ENCODE measurements around the gene CMC2.

The CMC2 gene

DNA sequence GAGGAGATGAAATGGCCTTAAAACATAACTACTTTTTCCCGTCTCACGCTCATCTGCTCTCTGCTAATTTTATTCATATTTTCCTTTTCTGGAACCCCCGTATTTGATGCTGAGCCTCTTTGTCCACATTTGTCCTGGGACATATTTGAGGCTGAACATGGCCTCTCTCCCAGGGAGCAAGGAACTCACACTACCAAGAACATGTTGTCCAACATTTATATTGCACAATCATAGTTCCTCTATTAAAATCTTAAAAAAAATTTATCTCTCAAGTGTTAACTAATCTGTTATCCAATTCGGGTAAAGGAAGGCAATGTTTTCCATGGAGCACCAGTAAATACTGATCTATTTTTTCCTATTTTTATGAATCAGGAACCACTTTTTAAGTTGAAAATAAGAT is 60.2 kb downstream of the CMC2 start:
- Mint-ChIP-seq H3K36me3 (peaks cover 4% of the 10 kb centered on the region), H3K27me3 (peaks cover 17% of the 10 kb centered on the region), H3K27ac (no peak overlapping the region), H3K4me1 (no peaks in the 10 kb centered on the region), H3K9me3 (peaks cover 6% of the 10 kb centered on the region), H3K4me3 (no peak overlapping the region)
- ATAC-seq (ENCODE audit: low read depth) (no peak), DNase-seq (ENCODE audit: low spot score in 2 of 2) (no peak)

DNA sequence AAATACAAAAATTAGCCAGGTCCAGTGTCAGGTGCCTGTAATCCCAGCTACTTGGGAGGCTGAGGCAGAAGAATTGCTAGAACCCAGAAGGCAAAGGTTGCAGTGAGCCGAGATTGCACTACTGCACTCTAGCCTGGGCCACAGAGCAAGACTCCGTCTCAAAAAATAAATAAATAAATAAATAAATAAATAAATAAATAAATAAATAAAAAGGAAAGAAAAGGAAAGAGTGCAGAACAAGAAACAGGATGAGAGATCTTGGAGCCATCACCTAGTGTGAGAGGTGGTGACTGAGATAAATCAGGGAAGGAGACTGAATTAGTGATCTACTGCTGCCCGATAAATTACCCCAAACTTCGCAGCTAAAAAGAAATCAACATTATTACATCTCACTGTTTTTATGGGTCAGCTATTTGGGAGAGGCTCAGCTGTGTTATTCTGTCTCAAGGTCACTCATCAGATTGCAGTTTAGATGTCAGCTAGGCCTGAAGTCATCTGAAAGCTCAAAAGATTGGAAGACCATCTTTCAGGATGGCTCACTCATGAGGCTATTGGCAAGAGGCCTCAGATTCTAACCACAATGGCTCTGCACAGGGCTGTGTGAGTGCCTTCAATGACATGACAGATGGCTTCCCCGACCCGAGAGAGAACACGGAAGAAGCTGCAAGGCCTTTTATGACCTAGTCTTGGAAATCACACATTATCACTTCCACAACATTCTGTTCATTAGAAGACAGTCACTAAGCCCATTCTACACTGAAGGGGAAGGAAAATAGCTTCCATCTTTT is 66.4 kb downstream of the CMC2 start:
- Mint-ChIP-seq H3K4me1 (no peaks in the 10 kb centered on the region), H3K27me3 (peaks cover 8% of the 10 kb centered on the region), H3K9me3 (peaks cover 6% of the 10 kb centered on the region), H3K27ac (no peak overlapping the region), H3K4me3 (no peak overlapping the region), H3K36me3 (peaks cover 2% of the 10 kb centered on the region)
- DNase-seq (ENCODE audit: low spot score in 2 of 2), result no peak
- ATAC-seq (ENCODE audit: low read depth), result no peak

DNA sequence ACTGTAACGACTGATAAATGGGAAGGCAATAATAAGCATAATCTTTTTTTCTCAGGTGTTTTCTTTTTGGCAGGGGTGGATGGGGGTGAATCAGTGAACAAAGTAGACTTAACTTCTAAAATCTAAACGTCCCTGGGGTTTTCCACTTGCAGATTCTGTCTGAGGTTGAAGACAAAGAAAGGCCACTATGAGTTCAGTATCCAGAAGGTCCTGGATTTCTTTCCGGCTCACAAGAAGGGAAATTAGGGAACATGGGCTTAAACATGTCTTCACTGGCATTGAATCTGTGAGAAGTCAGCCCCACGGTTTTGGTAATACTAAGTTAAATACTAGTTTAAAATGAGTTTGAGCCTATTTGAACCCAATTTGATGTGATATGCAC is 67.8 kb downstream of the CMC2 start:
- DNase-seq (ENCODE audit: low spot score in 2 of 2), result no peak
- Mint-ChIP-seq H3K9me3 (peaks cover 6% of the 10 kb centered on the region), H3K27ac (no peak overlapping the region), H3K27me3 (peaks cover 20% of the 10 kb centered on the region), H3K4me1 (no peaks in the 10 kb centered on the region), H3K36me3 (peaks cover 2% of the 10 kb centered on the region), H3K4me3 (no peak overlapping the region)
- no peak for ATAC-seq (ENCODE audit: low read depth)

DNA sequence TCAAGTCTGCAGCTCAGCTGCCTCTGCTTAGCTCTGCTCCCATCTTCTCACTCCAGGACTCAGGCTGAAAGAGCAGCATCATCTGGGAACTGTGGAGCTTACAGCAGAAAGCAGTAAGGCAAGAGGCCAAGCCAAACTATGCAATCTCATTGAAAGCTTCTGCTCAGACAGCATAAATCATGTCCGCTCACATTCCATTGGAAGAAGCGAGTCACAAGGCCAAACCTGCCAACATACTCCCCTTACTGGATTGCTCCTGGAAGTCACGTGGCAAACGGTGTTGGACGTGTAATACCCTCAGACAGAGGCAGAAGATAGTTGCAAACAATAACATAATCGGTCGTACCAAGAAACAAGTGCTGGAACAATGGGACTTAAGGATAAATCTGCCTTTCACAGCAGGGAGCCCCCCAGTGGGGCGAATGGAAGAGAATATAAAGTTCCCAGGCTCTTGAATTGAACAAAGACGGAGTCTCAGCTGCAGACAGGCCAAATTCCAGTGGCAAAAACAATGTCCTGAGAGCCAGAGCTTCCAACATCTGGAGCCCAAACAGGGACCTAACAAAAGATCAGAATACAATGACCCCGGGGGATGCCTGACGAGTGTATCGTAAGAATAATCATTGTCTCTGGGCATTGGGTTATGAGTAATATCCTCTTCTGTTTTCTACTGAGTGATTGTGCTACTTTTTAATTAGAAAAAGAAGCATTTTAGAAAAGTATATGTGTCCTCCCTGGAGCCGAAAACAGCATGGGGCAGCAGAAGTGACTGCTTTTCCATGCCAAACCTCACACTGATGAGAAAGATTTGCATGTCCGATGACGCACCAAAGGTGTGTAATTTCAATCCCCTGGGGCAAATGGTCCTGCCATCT is 68.4 kb downstream of the CMC2 start:
- no peaks in the 10 kb centered on the region for H3K36me3 Mint-ChIP-seq
- no peak overlapping the region for H3K27ac Mint-ChIP-seq
- DNase-seq (ENCODE audit: low spot score in 2 of 2), result no peak
- H3K9me3 Mint-ChIP-seq, result peaks cover 3% of the 10 kb centered on the region
- H3K4me3 Mint-ChIP-seq, result no peak overlapping the region
- H3K4me1 Mint-ChIP-seq, result no peaks in the 10 kb centered on the region
- ATAC-seq (ENCODE audit: low read depth), result no peak
- H3K27me3 Mint-ChIP-seq, result peaks cover 19% of the 10 kb centered on the region

DNA sequence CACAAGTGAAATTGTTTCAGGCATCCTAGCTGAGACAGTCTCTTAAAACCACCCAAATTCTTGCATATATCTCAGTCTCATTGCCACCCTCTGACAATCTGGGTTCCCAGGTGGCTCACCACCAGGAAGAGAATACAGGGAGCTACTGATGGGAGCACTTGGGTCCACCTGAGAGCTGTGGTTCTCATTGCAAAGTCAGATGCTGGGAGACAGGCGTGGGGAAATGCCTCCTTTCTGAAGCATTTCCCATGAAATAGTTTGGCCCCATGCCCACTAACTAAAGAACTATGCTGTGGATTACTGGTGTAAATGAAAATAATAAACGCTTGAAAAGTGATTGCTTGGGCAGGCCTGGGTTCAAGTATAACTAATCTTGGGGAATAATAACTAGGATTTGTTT is 70.3 kb downstream of the CMC2 start:
- Mint-ChIP-seq H3K4me1 (peaks cover 3% of the 10 kb centered on the region), H3K4me3 (no peak overlapping the region), H3K27me3 (peaks cover 22% of the 10 kb centered on the region), H3K27ac (no peak overlapping the region), H3K9me3 (no peaks in the 10 kb centered on the region), H3K36me3 (no peaks in the 10 kb centered on the region)
- ATAC-seq (ENCODE audit: low read depth) (no peak), DNase-seq (ENCODE audit: low spot score in 2 of 2) (no peak)

DNA sequence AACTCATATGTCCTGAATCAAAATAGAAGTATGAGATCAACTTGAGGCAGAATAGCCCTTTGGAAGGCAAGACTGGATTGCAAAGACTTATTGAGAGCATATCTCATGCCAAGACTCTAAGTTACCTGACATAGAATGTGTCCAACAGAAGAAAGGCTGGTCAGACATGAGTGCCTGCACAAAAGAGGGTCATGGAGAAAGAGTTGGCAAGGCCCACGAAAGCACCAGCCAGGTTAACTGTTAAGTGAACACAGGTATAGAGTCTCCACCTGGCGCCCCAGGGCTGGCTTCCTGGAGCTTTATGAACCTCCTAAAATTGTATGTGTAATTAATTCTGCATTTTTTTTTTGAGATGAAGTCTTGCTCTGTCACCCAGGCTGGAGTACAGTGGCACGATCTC is 71.0 kb downstream of the CMC2 start:
- H3K27me3 Mint-ChIP-seq, result peaks cover 22% of the 10 kb centered on the region
- no peaks in the 10 kb centered on the region for H3K36me3 Mint-ChIP-seq

GRCh38 chr16:80932708-80933095 is 74.0 kb downstream of the CMC2 start:
- peaks cover 3% of the 10 kb centered on the region for H3K4me1 Mint-ChIP-seq
- no peak overlapping the region for H3K4me3 Mint-ChIP-seq
- H3K9me3 Mint-ChIP-seq, result peaks cover 4% of the 10 kb centered on the region
- DNase-seq (ENCODE audit: low spot score in 2 of 2) (no peak), ATAC-seq (ENCODE audit: low read depth) (no peak)
- H3K27ac Mint-ChIP-seq, result no peak overlapping the region
- H3K36me3 Mint-ChIP-seq, result no peaks in the 10 kb centered on the region
- peaks cover 27% of the 10 kb centered on the region for H3K27me3 Mint-ChIP-seq

More for the DNA sequence above, 71.0 kb downstream of the CMC2 start:
- Mint-ChIP-seq H3K9me3 (no peaks in the 10 kb centered on the region), H3K4me1 (peaks cover 3% of the 10 kb centered on the region), H3K27ac (no peak overlapping the region), H3K4me3 (no peak overlapping the region)
- ATAC-seq (ENCODE audit: low read depth), result no peak
- no peak for DNase-seq (ENCODE audit: low spot score in 2 of 2)

GRCh38 chr16:80931801-80932707 is 74.6 kb downstream of the CMC2 start:
- peak in 1 of 2 donors; percentile 14 for DNase-seq (ENCODE audit: low spot score in 2 of 2)
- Mint-ChIP-seq H3K4me3 (peak overlapping the region; percentile 44), H3K27ac (no peak overlapping the region), H3K9me3 (peaks cover 7% of the 10 kb centered on the region), H3K4me1 (peaks cover 3% of the 10 kb centered on the region), H3K27me3 (peaks cover 33% of the 10 kb centered on the region), H3K36me3 (no peaks in the 10 kb centered on the region)
- ATAC-seq (ENCODE audit: low read depth), result no peak

DNA sequence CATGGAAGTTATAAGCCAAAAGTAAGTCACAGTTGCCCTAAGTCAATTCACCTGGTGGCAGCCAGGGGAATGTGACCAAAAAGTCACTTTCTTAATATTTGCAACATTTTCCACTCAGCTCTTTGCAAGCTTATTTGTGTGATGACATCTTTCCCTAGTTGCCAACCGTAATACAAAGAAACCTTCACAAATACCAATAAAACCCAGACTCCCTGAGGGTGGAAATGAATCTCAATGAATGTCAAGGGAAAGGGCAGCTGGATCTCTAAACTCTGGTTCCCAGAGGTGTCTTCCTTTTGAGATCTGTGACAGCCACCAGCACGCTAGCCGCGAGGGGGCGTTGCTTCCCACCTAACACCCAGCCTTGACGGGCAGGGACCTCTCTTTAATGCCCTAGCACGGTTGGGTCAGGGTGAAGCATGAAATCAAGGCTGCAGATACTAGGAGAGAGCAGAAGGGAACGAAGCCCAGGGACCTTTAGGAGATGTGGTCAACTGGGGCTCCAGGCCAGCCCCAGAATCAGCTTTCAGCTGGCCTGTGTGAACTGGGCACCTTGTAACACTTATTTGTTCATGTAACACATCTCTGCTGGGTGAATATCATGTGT is 82.2 kb downstream of the CMC2 start:
- Mint-ChIP-seq H3K36me3 (no peaks in the 10 kb centered on the region), H3K27ac (no peak overlapping the region), H3K4me1 (no peaks in the 10 kb centered on the region), H3K4me3 (no peak overlapping the region), H3K9me3 (peaks cover 7% of the 10 kb centered on the region), H3K27me3 (peaks cover 13% of the 10 kb centered on the region)
- ATAC-seq (ENCODE audit: low read depth), result no peak
- no peak for DNase-seq (ENCODE audit: low spot score in 2 of 2)

GRCh38 chr16:80923356-80923755 is 83.3 kb downstream of the CMC2 start:
- Mint-ChIP-seq H3K36me3 (no peaks in the 10 kb centered on the region), H3K4me3 (no peak overlapping the region), H3K9me3 (peaks cover 6% of the 10 kb centered on the region), H3K4me1 (no peaks in the 10 kb centered on the region), H3K27ac (no peak overlapping the region), H3K27me3 (peaks cover 16% of the 10 kb centered on the region)
- DNase-seq (ENCODE audit: low spot score in 2 of 2) (no peak), ATAC-seq (ENCODE audit: low read depth) (no peak)

Data from memory B cell (primary cell).